ENCODE measurements around the gene VHLL.

Gene VHLL

DNA sequence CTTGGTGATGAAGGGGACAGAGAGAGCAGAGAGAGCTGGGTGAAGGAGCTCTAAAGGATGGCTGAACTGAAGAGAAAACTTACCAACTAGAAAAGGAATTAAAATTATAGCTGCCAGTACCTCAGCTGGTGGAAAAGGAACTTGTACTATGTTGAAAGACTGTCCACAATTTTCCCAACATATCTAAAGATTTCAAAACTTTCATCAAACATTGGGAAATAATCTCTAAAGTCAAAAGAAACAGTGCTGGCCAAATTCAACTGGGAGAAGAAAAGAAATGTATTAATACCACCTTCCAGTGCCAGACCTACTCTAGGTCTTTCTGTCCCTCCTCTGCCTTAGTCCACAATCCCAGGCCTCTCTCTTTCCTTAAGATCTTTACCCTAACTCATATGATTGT, 22.6 kb downstream of the VHLL start:
- DNase-seq (ENCODE audit: extremely low read depth, low read depth): no peak
- H3K4me3 ChIP-seq (replicated peaks; ENCODE audit: low read depth, low read length): no peak overlapping the region
- TF ChIP-seq, protein P1, sequence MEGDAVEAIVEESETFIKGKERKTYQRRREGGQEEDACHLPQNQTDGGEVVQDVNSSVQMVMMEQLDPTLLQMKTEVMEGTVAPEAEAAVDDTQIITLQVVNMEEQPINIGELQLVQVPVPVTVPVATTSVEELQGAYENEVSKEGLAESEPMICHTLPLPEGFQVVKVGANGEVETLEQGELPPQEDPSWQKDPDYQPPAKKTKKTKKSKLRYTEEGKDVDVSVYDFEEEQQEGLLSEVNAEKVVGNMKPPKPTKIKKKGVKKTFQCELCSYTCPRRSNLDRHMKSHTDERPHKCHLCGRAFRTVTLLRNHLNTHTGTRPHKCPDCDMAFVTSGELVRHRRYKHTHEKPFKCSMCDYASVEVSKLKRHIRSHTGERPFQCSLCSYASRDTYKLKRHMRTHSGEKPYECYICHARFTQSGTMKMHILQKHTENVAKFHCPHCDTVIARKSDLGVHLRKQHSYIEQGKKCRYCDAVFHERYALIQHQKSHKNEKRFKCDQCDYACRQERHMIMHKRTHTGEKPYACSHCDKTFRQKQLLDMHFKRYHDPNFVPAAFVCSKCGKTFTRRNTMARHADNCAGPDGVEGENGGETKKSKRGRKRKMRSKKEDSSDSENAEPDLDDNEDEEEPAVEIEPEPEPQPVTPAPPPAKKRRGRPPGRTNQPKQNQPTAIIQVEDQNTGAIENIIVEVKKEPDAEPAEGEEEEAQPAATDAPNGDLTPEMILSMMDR (IDR thresholded peaks at IDR 0.05; ENCODE audit: low read depth, low read length, missing control alignments): no peak

DNA sequence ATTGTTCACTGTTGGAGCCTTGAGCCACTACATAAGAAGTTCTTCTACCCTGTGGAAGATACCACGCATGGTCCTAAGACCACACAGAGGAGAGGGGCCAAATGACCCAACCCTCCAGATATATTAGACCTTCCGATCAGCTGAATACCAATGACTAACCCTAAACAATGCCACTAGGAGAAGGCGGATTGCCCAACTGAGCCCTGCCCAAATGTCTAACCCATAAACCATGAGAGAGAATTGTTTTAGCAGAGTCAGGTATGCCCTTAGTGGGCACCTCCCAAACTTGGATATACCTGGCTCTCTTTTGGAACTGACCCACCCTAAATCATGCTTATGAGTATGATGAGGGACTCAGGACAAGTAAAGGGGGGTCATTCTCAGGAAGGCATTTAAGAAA, 28.8 kb downstream of the VHLL start:
- H3K4me3 ChIP-seq (replicated peaks; ENCODE audit: low read depth, low read length): no peak overlapping the region
- DNase-seq (ENCODE audit: extremely low read depth, low read depth): no peak
- TF ChIP-seq, protein P1 (IDR thresholded peaks at IDR 0.05; ENCODE audit: low read depth, low read length, missing control alignments): no peak

DNA sequence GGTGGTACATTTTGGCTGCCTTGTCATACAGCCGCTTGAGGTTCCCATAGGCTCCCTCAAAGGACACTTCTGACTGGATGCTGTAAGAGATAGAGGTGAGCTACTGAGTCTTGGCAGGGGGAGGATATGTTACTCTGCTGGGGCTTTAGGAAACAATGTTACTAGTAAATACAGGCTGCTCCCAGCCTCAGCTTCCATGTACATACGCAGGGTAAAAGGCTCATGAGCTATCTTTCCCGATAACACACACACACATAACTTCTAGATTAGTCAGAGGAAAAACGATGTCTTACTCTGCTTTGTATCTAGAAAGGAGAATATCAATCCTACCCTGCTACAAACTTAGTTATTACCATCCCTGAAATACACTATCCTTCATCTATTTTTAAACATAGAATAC, 30.8 kb downstream of the VHLL start:
- DNase-seq (ENCODE audit: extremely low read depth, low read depth): no peak

DNA sequence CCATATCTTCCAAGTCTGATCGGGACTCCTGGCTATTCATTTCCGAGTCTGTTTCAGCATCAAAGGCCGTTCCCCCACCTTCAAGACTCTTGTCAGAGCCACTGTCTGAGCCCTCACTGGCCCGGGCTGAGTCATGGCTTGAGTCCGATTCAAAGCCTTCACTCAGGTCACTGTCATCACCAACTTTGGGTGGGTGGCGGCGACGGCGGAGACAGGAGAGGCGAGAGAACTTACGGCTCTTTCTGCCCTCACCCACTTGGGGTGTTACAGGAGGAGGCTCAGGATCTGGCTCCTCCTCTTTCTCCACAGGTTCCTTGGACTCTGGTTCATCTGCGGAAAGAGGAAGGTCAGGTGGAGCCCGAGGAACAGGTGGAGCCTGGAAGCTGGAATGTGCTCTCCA, 33.1 kb downstream of the VHLL start:
- H3K4me3 ChIP-seq (replicated peaks; ENCODE audit: low read depth, low read length): no peak overlapping the region
- no peak for DNase-seq (ENCODE audit: extremely low read depth, low read depth)
- TF ChIP-seq, protein P1 (IDR thresholded peaks at IDR 0.05; ENCODE audit: low read depth, low read length, missing control alignments): no peak

More for the DNA sequence above, 30.8 kb downstream of the VHLL start:
- H3K4me3 ChIP-seq (replicated peaks; ENCODE audit: low read depth, low read length): no peak overlapping the region
- TF ChIP-seq, protein P1 (IDR thresholded peaks at IDR 0.05; ENCODE audit: low read depth, low read length, missing control alignments): no peak

DNA sequence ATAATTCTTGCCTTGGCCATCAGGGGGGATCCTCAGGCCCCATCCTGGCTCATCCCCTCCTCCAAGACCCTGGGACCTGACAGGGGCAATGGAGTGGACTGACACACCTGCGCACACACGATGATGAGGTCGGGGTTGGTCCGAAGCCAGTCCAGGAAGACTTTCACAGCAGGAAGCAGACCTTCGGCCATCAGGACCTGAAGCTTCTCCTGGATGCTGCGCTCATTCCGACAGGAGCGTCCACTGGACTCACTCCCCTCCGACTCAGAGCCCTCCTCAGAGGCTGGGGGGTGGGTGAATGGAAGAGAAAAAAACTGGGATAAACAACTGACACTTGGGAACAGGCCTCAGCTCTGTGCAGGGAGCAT, 35.8 kb downstream of the VHLL start:
- TF ChIP-seq, protein P1 (IDR thresholded peaks at IDR 0.05; ENCODE audit: low read depth, low read length, missing control alignments): no peak
- H3K4me3 ChIP-seq (replicated peaks; ENCODE audit: low read depth, low read length): no peak overlapping the region
- no peak for DNase-seq (ENCODE audit: extremely low read depth, low read depth)

DNA sequence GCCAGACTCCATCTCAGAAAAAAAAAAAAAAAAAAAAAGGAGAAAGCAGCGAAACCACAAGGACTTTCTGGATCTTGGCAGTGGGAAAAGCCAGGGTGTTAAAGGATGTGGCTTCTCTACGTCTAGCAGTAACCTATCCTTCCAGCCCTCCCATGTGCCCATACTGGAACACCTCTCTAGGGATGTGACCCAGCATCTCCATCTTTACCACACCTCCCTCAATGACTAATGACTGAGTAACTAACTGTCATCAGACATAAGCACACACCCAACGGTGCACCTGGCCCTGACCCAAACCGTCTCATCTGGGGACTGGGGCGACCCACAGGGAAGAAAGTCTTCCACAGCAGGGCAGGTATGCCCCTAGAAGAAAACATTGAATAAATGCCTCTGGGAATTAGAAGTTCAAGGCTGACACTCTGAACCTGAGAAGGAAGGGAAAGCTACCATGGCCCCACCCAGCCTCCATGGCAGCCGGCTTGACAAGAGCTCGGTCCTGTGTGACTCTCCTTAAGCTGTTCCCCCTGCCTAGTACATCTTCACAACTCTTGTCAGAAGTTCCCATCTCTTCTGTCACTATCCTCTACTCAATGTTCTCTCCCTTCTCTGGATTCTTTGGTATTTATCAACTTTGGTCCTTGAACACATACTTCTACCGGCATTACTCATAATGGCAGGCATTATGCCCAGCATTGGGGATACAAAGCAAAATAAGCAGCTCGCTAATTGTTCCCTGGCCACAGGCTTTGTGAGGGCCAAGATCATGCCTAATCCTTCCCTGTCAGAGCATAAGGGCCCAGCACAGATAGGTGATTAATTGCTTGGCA, 36.4 kb downstream of the VHLL start:
- TF ChIP-seq, protein P1 (IDR thresholded peaks at IDR 0.05; ENCODE audit: low read depth, low read length, missing control alignments): no peak
- no peak for DNase-seq (ENCODE audit: extremely low read depth, low read depth)
- H3K4me3 ChIP-seq (replicated peaks; ENCODE audit: low read depth, low read length): no peak overlapping the region

DNA sequence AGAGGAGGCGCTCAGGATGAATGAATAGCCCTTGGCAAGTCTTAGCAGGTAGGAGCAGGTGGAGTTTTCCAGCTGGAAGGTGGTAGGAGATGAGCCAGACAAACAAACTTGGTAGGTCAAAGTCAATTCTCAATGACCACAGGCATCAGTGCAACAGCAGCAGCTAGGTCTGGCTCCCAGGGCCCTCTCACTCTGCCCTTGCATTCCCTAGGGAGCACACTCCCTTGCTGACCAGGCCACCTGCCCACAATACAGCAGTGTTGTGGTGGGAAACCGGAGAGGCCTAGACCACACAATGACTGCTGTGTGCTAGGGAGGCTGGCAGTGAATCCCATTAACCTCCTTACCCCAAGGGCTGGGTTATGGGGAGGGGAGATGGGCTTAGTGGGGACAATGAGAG, 38.2 kb downstream of the VHLL start:
- DNase-seq (ENCODE audit: extremely low read depth, low read depth): no peak
- TF ChIP-seq, protein P1 (IDR thresholded peaks at IDR 0.05; ENCODE audit: low read depth, low read length, missing control alignments): no peak
- H3K4me3 ChIP-seq (replicated peaks; ENCODE audit: low read depth, low read length): no peak overlapping the region

Measured in HFF-Myc (cell line).